ENCODE measurements around the gene TRMT61A.

DNA sequence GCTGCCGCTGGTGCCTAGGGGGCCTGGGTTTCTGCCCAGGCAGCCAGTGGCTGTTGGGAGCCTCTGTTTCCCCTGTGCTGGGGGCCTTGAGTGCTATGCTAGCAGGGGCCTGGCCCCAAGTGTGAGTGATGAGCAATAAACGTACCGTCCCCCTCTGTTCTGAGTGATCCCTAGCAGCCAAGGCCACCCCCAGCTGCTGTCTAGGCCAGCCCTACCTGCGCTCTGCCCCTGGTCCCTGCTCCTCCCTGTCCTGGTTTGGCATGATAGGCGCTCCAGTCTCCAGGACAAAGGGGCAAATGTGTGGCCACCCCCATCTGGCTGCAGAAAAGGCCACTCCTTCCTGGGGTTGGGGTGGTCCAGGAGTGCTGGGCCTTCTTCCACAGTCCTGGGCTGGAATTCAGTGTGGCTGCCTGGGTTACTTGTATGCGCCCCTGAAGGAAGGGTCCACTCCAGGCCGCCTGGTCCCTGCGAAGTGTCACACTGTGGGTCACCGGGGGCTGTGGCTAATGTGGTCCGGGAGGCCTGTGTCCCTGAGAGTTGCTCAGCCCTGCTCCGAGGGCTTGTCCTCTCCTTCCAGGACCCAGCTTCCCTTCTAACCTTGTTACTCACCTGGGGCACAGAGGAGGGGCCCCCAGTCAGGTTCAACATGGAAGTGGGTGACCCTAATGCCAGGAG, 7.0 kb downstream of the TRMT61A start:
- no peak for TF ChIP-seq POLR2A (IDR thresholded peaks at IDR 0.05; ENCODE audit: low read depth, low read length)
- TF ChIP-seq TAF1 (IDR thresholded peaks at IDR 0.05; ENCODE audit: low read depth, low read length): no peak
- no peak for TF ChIP-seq POLR2AphosphoS5 (IDR thresholded peaks at IDR 0.05; ENCODE audit: low read depth, low read length)
- TF ChIP-seq POU2F2 (IDR thresholded peaks at IDR 0.05; ENCODE audit: low read depth, low read length): no peak
- no peak for TF ChIP-seq SPI1 (IDR thresholded peaks at IDR 0.05; ENCODE audit: low read depth, low read length)
- no peak for TF ChIP-seq PAX5 (IDR thresholded peaks at IDR 0.05; ENCODE audit: insufficient read depth, low read length, severe bottlenecking)
